HG03196 (cell line): ENCODE measurements around the gene PRIMA1.

Experiments used
- ATAC-seq: cut with Tn5 transposase; IDR thresholded peaks from one replicate; pipeline ENCODE4 v1.9.1; 2021; ENCODE audit not compliant: unreplicated experiment

Gene PRIMA1

DNA sequence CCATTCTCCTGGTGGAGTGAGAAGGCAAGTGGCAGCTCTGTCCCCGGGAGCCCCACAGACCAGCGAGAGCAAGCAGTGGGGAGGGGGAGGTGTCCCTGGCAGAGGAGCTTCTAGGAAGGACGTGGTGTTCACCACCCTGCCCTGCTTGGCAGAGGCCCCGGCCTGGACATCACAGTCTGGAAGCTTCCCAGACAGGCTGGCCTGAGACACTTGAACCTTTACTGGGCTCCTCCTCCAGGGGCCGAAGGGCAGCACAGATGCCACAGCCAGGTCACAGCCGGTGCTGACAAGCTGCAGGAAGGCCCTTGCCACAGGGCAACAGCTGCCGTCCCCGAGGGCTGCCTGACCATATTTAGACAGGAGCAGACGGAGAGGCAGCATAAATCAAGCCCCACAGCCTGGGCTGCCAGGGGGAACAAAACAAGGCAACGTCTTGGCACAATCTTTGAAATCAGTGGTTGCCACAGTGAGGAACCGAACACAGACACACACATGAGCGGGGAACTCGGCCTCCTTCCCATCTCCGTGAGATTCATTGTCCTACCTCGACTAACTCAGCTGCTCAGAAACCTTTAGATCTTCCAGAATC lies 28.5 kb downstream of the PRIMA1 start:
- no peak for ATAC-seq

DNA sequence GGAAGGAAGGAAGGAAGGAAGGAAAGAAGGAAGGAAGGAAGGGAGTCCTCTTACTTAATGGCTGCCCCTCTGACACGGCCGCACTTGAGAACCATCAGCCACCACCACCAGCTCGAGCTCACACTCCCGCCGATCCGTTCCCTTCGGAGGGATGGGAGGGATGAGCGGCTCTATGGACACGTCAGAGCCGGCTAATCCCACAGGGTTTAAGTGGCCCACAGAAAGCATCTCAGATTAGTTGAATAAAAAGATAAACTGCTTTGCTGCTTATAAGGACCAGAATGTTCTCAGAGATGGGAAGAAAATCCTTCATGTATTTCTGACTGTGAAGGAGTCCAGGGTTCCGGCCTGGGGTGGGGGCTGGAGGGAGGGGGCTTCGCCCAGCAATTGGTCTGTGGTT lies 31.1 kb downstream of the PRIMA1 start:
- ATAC-seq: no peak

DNA sequence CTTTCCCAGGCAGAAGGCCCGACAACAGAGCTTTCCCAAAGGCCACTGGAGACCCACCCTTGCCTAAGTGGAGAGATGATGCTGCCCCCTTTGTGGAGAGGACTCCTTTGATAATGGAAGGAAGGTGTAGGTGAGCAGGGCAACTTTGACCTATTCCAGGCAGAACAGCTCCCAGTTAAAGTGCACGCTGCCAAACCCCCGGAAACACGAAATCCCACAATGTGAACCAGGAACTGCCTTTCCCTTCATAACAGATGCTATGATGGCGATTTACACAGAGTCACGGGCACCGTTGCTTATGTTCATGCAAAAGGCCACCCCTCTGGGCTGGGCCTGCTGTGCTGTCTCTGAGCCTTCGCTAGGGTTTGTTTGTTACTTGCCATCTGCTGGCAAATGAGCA lies 34.6 kb downstream of the PRIMA1 start:
- ATAC-seq: no peak

DNA sequence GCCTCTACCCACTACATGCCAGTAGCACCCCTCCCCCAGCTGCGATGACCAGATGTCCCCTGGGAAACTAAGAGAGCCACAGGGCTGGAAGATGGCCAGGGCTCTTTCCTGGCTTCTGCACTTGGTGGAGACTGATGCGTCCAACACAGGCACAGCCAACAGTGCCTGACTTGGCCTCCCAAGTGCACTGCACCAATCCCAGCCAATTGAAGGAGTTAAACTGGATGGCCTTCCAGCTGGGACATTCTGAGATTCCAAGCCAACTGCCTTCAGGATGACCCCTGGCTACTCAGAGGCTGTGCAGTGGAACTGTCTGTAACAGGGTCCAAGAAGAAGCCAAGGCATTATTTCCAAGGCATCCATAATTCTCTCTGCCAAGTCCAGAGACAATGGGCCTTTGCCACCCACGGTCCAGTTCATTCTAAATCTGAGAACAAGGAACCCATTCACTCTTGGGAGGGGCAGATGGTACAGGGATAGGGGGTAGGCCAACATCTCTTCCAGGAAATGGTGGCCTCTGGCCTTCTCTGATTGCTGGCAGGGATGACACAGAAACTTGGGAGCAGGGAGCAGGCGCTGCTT lies 35.2 kb downstream of the PRIMA1 start:
- ATAC-seq: no peak

DNA sequence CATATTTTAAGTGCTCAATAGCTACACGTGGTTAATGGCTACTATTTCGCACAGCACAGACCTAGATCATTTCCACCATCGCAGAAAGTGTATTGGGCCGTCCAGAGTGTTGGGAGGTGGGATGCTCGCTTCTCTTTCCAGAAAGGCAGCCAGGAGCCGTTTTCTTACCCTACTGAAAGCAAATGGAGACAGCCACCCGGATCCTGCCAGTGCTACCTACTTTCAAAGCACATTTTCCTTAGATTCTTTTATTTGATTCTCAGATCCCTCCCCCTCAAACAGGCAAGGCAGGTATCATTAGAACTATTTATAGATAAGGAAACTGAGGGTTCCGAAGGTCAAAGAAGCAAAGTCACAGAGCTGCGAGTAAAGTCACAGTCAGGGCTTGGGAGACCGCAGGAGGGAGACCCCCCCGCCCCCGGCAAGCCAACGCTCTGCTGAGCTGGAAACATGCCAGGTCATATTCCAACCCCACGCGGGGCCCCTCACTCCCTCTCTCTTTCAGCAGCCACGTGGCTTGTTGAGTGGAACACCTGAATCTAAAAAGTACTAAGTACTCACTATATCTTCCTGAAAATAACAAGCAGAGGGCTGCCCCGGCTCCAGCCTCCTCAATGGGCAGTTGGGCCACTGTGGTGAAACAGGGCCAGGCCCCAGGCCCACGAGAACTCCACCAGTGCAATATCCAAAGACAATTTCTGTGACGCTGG lies 36.2 kb downstream of the PRIMA1 start:
- no peak for ATAC-seq

DNA sequence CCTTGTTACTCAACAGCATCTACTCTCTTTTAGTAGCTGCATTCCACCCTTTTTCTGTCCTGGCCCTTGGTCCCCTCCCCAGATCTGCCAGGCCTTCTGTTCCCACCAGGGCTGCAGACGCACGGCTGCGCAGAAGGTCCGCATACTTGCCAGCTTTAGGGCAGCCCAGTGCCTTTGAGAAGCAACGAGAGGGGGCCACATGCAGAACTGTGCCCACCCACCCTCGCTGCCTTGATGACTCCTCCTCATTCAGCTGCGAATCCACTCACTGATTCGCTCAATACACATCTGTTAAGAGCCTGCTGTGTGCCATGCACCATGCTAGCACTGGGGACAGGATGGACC lies 39.2 kb downstream of the PRIMA1 start:
- no peak for ATAC-seq

DNA sequence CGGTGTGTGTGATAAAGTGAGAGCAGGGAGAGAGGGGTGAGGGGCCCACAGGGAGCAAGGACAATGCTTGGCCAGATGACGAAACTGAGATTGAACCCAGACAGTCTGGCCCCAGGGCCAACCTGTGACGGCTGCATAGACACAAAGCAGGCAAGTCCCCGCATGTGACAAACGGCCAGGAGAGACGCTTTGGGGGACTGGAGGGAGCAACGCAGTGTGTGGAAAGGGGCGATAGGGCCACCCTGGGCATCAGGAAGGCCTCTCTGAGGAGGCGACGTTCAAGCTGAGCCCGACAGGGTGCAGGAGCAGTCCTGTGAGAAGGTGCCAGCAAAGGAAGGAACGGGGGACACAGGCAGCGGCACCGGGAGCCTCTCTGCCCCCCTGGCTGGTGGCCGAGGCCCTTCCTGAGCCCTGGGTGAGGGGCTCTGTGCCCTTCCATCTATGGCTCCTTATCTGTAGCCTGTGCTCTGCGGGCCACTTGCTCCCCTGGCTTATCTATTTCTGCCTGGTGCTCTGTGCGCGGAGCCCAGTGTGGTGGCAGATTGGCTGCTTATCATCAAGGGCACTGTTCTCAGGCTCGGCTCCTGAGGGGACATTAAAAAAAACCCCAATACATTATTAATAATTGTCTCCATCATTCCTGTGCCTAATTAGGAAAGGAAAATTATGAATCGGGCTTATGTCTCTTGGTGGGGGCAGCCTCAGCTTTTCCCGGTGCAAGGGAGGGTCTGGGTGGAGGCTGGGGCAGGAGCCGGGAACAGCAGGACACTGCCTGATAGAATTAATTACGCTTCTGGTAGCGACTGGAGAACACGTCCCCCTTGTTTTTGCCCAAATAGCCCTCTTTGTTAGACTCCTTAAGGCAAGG lies 39.8 kb downstream of the PRIMA1 start:
- ATAC-seq: no peak

DNA sequence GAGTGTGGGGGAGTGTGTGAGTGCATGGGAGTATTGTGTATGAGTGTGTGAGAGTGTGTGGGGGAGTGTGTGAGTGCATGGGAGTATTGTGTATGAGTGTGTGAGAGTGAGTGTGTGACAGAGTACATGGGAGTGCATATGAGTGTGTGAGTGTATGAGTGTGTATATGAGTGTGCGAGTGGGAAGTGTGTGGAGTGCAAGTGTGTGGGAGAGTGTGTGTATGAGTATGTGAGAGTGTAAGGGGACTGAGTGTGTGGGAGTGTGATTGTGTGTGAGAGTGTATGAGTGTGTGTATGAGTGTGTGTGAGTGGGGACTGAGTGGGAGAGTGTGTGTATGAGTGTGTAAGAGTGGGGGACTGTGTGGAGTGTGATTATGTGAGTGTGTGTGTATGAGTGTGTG lies 40.7 kb downstream of the PRIMA1 start:
- ATAC-seq: no peak

DNA sequence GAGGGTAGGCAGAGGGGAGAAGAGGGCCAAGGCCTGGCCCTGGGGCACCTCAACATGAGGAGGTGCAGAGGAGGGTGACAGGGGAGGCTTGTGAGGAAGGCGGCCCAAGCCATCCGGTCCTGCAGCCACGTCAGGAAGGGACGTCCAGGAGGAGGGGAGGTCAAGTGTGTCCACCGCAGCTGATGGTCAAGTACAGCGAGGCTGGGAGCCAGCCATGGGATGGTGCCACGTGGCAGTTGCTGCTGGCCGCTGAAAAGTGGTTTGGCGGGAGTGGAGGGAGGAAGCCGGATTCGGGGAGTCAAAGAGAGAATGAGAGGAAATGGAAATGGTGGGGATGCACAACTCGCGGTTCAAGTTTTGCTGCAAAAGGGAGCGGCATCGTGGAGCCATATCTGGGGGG lies 41.2 kb downstream of the PRIMA1 start:
- no peak for ATAC-seq

DNA sequence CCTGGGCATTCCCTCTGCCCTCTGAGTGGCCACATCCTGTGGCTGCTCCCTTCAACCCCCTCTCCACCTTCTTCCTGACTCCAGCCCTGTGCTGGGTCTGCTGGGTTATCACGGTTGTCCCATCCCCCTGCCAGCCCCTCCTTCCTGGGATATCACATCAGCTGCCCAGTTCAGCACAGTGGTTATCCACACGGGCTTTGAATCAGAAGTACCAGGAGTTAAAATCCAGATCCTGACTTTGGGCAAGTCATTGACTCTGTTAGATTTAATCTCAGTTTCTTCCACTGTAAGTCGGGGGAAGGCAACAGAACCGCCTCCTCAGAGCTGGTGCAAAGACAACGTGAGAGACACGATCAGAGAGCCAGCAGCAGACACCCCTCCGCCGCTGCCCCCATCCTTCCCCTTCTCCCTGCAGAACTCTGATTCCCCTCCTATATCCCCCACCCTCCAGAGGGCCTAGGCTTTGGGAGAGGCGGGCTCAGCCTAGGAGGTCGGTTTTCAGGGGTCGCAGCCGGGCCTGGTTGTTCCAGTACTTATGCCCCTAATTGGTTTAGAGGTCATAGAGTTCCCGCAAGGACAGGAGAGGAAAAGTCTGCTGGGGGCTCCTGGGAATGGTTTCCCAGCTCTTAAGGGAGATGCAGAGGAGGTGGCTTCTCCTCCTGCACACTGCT lies 42.5 kb downstream of the PRIMA1 start:
- ATAC-seq: no peak

DNA sequence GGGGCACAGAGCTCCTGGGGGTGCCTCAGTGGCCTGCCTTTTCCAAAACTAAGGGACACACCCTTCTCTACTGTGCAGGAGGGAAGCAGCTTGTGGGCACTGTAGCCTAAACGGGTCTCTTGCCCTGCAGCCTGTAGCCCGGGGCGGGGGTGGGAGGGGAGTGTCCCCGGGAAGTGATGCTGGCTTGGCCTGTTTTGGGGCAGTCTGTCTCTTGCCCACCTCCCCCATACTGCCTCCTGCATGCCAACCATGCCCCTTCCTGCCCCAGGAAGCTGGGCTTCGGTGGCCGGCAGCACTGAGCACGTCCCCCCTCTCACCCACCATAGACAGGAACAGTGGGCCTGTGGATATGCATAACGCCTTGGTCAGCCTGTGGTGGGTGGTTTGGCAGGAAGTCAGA lies 43.4 kb downstream of the PRIMA1 start:
- ATAC-seq: no peak

DNA sequence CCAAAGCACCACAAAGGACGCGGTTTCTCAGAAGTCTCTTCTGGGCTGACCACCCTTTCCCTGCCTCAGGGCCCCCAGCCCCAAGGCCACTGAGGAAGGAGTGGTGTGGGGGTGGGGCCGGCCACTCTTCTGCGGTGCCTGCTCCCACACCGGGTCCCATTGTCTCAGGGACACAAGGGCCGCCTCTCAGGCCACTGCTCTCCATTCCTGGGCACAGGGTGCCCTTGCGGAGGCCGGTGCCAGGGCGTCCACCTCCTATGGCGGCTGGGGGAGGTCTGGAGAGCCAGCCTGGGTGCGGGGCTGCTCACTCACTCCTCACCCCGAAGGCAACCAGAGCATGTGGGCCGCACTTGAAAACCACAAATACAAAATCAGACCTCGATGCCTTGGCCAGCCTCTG lies 44.1 kb downstream of the PRIMA1 start:
- no peak for ATAC-seq

DNA sequence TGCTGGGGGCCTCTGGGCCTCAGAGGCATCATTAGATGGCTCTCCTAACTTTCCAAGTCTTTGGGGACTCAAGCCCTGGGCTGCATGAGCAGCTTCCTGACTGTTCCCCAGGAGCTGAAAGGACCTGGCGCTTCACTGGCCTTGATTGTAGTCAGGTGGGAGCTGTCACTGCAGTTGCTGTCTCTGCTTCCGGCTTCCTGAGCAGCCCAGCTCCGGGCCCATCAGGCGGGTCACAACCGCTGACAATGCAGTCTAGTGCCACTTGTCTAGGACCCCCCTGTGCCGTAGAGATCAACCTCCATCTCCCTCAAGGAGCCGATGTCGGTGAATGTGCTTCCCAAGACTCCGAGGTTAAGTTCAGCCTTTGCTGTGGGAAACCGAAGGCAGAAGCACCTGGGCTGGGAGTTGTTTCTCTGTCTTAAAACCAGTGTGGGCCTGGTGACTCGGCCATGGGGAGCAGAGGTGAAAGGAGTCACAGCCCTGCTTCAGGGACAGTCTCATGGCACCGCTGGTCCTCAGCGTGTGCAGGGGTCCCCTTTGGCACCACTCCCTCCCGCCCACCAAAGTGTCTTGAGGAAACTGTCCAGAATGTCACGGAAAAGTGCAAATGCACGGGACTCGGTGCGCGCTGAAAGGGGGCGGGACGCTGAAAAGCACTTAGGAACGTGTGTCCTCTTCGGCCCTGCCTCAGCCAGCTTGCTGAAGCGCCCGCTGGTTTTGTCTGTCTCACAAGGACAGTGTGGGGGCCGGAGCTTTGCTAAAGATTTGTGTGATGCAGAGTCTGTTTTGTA lies 44.8 kb downstream of the PRIMA1 start:
- ATAC-seq: no peak

DNA sequence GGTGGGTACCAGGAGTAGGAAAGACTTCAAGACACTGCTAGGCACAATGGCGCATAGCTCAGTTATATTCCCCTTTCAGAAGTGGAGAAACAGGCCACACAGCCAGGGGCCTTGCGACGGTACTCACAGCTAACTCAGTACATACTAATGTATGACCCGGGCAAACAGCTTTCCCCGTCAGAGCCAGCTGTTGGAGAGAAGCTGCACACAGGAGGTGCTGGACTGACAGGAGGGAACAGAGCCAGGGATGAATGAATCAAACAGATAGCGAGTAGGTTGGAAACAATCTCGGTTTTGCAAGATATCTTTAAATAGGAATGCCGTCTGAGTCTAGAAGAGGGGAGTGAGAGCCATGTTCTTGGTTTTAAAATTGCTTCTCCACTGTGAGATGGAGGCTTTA lies 45.5 kb downstream of the PRIMA1 start:
- no peak for ATAC-seq

DNA sequence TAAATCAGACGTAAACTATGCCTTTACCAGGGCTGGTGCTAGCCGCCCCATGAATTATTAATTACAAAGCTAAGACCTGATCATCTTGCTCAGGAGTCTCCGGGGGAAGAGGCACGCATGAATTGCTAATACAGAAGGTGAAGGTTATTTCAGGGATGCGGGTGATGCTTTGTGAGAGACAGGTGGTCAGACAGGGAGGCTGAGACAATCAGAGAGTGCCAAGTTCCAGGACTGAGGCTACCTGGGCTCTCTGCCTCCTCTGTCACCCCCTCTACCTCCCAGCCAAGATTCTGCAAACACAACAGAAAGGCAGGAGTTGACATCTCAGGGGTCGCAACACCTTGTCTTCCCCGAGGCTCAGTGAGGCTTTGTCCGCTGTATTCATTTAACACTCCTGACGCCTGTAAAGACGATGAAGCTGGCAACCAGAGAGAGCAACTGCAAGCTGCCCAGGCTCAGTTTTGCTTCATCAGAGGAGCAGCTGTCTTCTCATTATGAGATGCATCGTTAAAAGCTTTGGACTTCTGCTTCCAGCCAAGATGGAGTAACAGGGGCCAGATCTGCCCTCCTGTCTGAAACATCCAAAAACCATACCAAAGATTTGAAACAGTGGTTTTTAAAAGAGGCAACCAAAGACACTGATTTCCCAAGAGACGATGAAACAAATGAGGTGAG lies 46.6 kb downstream of the PRIMA1 start:
- ATAC-seq: no peak

DNA sequence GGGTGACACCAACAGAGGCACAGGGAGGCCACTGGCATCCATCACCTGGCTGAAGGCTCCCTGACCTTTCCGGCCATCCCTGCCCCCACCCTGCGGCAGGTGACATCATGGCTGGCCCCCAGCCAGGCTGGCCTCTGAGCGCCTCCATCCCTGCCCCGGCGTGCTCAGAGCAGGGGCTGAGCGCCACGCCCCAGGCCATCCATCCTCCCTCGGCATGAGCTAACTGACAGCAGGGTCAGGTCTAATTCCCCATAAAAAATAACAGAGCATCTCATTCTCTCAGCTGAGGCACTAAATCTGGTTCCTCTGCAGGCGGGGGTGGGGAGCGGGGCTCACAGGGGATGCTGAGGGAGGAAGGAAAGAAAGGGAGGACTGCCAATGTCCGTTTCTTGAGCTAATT lies 50.7 kb downstream of the PRIMA1 start:
- ATAC-seq: no peak

DNA sequence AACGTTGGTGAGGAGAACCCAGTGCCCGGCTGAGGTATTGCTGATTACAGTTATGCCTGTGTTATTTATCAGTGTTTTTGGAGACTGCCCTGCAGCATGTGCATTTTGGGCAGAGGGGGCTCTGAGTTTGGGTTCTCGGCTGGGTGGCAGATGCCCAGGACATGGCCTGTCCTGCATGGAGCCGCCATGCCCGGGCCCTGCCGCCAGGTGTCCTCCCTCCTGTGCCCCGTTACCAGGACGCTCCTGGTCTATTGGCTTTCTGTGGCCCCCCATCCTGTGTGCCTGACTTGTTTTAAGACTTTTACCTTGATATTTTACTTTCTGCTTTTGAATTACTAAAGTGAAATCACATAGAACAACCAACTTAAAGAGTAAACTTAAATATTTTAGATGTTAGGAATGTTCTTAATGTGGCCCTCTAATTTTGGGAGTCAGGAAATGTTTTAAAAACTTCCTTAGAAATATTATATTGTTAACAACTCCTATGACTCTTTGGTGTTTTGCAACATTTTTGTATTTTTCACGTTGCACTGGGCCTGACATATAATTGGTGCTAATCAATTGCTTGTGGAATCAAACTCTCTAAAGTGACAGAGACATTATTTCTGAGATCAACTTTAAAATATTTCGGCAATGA lies 51.8 kb downstream of the PRIMA1 start:
- no peak for ATAC-seq

DNA sequence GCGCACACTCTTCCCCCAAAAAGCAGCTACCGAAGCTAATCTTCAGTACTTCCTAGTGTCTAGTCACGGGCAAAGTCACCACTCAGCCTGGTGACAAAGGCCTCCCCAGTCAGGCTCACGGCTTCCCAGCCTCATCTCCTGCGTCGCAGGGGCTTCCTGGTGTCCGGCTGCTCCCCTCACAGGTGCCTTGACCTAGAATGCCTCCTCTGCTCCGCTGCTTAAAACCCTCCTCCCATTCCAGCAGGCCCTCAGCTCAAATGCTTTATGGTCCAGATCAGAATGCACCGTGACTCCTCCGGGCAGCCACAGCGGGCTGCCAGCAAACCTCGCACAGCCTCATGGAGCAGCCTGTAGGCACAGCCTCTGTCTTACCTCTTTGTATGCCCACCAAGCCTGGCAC lies 53.1 kb downstream of the PRIMA1 start:
- no peak for ATAC-seq

DNA sequence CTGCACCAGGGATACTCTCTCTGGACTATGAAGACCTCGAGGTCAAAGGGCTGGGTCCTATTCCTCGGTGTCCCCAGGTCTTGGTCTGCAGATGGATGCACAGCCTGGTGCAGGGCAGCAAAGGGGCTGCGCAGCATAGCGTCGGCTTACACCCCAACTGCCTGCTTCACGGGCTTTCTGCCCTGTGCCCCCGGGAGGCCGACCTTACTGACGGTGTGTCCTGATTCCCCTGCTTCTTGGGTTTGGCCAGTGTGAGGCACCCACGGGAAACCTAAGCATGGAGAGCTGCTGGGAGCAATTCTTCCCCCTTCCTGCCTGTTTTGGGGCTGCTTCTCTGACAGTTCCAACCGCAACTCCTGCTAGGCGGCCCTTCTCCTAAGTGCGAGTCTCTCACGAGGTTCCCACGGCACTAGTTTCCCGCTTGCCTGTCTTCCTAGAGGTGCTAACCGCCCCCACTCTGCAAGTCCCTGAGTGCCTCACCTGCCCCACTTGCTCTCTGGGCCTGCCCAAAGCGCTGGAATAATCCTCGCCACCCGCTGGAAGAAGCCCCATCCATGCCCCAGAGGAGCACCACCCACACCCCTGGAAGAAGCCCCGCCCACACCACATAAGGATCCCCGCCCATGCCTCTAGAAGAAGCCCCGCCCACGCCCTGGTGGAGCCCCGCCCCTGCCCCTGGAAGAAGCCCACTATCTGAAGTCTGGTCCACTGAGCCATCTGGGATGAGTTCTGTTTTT lies 54.0 kb downstream of the PRIMA1 start:
- ATAC-seq: no peak
